Loucy (cell line): ENCODE results near the gene GALNT1.

Experiments
- H2AFZ ChIP-seq: fragments of 200-600 bp; sonication (generic); 2 replicates; pipeline ENCODE4 v1.6.0; 2016; ENCODE audit warnings: antibody characterized with exemption, mild to moderate bottlenecking, low read length, moderate library complexity
- H3F3A ChIP-seq: fragments of 200-600 bp; 2 replicates; pipeline ENCODE4 v1.6.0; 2016; ENCODE audit warnings: antibody characterized with exemption, low read depth, mild to moderate bottlenecking
- H3K27me3 ChIP-seq: fragments of 200-600 bp; sonication (generic); 2 replicates; pipeline ENCODE4 v1.6.1; 2014; ENCODE audit warnings: low read length, mild to moderate bottlenecking; ENCODE audit not compliant: insufficient read depth, poor library complexity, severe bottlenecking
- H3K36me3 ChIP-seq: fragments of 200-600 bp; sonication (generic); 2 replicates; pipeline ENCODE4 v1.6.1; 2016; ENCODE audit warnings: low read length; ENCODE audit not compliant: insufficient read depth
- H3K4me1 ChIP-seq: fragments of 200-600 bp; sonication (generic); 2 replicates; pipeline ENCODE4 v1.5.1; 2014; ENCODE audit warnings: low read length, mild to moderate bottlenecking; ENCODE audit not compliant: insufficient read depth, poor library complexity, severe bottlenecking
- H3K4me2 ChIP-seq: fragments of 200-600 bp; sonication (generic); 2 replicates; pipeline ENCODE4 v1.6.0; 2014; ENCODE audit warnings: antibody characterized with exemption, low read length, low read depth, mild to moderate bottlenecking; ENCODE audit not compliant: poor library complexity, severe bottlenecking
- H3K4me3 ChIP-seq: fragments of 200-600 bp; sonication (generic); 2 replicates; pipeline ENCODE4 v1.5.1; 2014; ENCODE audit warnings: low read length, mild to moderate bottlenecking, mixed read lengths; ENCODE audit not compliant: poor library complexity, severe bottlenecking
- H3K79me2 ChIP-seq: fragments of 200-600 bp; sonication (generic); 2 replicates; pipeline ENCODE4 v1.6.1; 2014; ENCODE audit warnings: low read length; ENCODE audit not compliant: insufficient read depth
- H3K9ac ChIP-seq: fragments of 200-600 bp; sonication (generic); 2 replicates; pipeline ENCODE4 v1.6.0; 2014; ENCODE audit warnings: mild to moderate bottlenecking, low read depth, low read length, moderate library complexity; ENCODE audit not compliant: poor library complexity, severe bottlenecking
- H3K9me2 ChIP-seq: fragments of 200-600 bp; sonication (generic); replicated peaks from 2 replicates; pipeline ENCODE4 v1.6.1; 2016; ENCODE audit warnings: low read depth, low read length, mixed read lengths
- H3K9me3 ChIP-seq: fragments of 200-600 bp; sonication (generic); 2 replicates; pipeline ENCODE4 v1.6.1; 2014; ENCODE audit warnings: mild to moderate bottlenecking, antibody characterized with exemption, low read length, low read depth; ENCODE audit not compliant: insufficient read depth
- H4K20me1 ChIP-seq: fragments of 200-600 bp; sonication (generic); 2 replicates; pipeline ENCODE4 v1.6.0; 2014; ENCODE audit warnings: antibody characterized with exemption, low read length, mild to moderate bottlenecking; ENCODE audit not compliant: insufficient read depth, poor library complexity, severe bottlenecking
- EZH2phosphoT487 ChIP-seq: fragments of 200-600 bp; IDR thresholded peaks from 2 replicates; pipeline ENCODE4 v1.6.1; 2018; ENCODE audit warnings: antibody characterized with exemption, mild to moderate bottlenecking, moderate library complexity, borderline replicate concordance
- TF ChIP-seq, protein P1 (sequence below): fragments of 200-600 bp; sonication (generic); conservative IDR thresholded peaks from 2 replicates; pipeline ENCODE4 v1.5.1; 2014; ENCODE audit warnings: mild to moderate bottlenecking, antibody characterized with exemption, low read length

GALNT1 gene

DNA sequence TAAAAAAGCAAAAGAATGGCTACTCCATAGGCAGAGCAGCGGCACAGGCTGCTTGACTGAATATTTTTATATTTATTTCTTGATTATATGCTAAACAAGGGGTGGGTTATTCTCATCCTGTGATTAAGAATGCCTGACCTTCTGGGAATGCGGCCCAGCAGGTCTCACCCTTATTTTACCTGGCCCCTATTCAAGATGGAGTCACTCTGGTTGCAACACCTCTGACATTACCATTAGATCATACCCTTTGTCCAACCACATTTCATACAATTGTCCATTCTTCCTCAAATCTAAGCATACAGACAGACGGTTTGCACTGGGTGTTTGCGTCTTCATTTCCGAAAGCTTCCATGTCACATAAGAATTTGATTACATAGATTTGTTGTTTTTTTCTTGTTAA lies 168.2 kb downstream of the GALNT1 start:
- H3K9me3 ChIP-seq = 0 out of 2 replicates have a peak, but pooled peaks cover 3% of the 10 kb centered on the region
- H3K27me3 ChIP-seq = no peaks in the 10 kb centered on the region
- no peaks in the 10 kb centered on the region for H4K20me1 ChIP-seq
- H3K36me3 ChIP-seq = no peaks in the 10 kb centered on the region
- no peak overlapping the region for H3K4me2 ChIP-seq
- H3K4me3 ChIP-seq = no peak overlapping the region
- H3K4me1 ChIP-seq = peaks cover 9% of the 10 kb centered on the region
- no peak overlapping the region for H2AFZ ChIP-seq
- H3K9ac ChIP-seq = no peak overlapping the region
- no peaks in the 10 kb centered on the region for H3K79me2 ChIP-seq
- TF ChIP-seq, protein P1, sequence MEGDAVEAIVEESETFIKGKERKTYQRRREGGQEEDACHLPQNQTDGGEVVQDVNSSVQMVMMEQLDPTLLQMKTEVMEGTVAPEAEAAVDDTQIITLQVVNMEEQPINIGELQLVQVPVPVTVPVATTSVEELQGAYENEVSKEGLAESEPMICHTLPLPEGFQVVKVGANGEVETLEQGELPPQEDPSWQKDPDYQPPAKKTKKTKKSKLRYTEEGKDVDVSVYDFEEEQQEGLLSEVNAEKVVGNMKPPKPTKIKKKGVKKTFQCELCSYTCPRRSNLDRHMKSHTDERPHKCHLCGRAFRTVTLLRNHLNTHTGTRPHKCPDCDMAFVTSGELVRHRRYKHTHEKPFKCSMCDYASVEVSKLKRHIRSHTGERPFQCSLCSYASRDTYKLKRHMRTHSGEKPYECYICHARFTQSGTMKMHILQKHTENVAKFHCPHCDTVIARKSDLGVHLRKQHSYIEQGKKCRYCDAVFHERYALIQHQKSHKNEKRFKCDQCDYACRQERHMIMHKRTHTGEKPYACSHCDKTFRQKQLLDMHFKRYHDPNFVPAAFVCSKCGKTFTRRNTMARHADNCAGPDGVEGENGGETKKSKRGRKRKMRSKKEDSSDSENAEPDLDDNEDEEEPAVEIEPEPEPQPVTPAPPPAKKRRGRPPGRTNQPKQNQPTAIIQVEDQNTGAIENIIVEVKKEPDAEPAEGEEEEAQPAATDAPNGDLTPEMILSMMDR = no peak
- no peak for TF ChIP-seq EZH2phosphoT487
- H3K9me2 ChIP-seq = no peaks in the 10 kb centered on the region
- H3F3A ChIP-seq = no peaks in the 10 kb centered on the region

DNA sequence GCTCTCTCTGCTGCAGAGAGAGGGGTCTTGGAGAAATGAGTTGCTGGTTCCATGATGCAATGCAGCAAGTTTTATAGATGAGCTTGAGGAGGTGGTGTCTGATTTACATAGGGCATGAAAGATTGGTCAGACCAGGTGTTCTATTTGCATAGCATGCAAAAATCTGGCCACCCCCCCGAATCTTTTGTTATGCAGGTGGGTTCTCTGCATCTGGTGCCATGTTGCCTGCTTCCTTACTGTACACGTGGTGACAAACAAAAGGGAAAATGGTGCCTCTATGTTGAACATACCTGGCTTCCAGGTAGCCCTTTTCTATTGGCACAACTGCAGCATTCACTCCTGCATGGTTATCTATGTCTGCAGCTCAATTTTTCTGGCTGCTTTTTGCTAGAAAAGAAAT lies 169.4 kb downstream of the GALNT1 start:
- Histone ChIP-seq H3F3A (no peaks in the 10 kb centered on the region), H3K4me3 (no peak overlapping the region), H2AFZ (no peak overlapping the region), H3K36me3 (no peaks in the 10 kb centered on the region), H3K4me2 (no peak overlapping the region), H3K9ac (no peak overlapping the region), H3K4me1 (peaks cover 9% of the 10 kb centered on the region), H3K27me3 (no peaks in the 10 kb centered on the region), H3K9me2 (no peaks in the 10 kb centered on the region), H3K79me2 (no peaks in the 10 kb centered on the region), H3K9me3 (no peaks in the 10 kb centered on the region), H4K20me1 (no peaks in the 10 kb centered on the region)
- TF ChIP-seq, protein P1 = no peak
- no peak for TF ChIP-seq EZH2phosphoT487

DNA sequence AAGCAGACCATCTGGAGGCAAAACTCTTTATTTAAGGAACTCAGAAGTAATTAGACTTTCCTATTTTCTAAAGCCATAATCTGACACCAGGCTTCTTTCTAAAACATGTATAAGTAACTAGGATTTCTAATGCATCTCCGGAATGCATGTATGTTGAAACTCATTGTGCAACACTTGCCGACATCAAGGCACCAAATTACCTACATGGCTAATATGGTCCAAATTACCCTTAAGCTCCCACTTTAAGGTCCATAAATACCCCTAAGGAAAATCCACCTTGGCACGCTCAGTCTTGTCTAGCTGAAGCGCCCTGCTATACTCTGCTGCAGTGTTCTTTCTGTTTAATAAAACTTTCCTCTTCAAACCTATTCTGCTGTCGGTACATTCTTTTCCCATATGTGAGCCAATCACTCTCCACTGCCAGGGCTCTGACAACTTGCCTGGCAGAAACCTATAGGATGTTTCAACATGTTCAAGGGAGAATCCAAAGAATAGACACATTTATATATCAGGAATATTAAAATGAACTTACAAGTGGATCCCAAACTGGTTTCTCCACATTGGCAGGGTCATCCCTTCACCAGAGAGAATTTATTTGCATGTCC lies 171.9 kb downstream of the GALNT1 start:
- H3K36me3 ChIP-seq = no peaks in the 10 kb centered on the region
- H3F3A ChIP-seq = no peaks in the 10 kb centered on the region

More for the DNA sequence above, 171.9 kb downstream of the GALNT1 start:
- H3K4me1 ChIP-seq = peaks cover 1% of the 10 kb centered on the region
- H3K9me2 ChIP-seq = no peaks in the 10 kb centered on the region
- TF ChIP-seq EZH2phosphoT487 = no peak
- TF ChIP-seq, protein P1 = no peak
- no peak overlapping the region for H3K4me2 ChIP-seq
- no peaks in the 10 kb centered on the region for H3K27me3 ChIP-seq
- no peaks in the 10 kb centered on the region for H3K79me2 ChIP-seq
- H4K20me1 ChIP-seq = no peaks in the 10 kb centered on the region
- H3K4me3 ChIP-seq = no peak overlapping the region
- no peaks in the 10 kb centered on the region for H3K9me3 ChIP-seq
- H3K9ac ChIP-seq = no peak overlapping the region
- no peak overlapping the region for H2AFZ ChIP-seq
